CD8-positive, alpha-beta memory T cell (primary cell): ENCODE data around the gene AMZ1. TPM values are rescaled to one million over a fixed set of nuclear protein-coding genes. Genes with fewer than 3 reads are reported as not detected.

Experiments used
- CTCF ChIA-PET: fragments of 350-600 bp; sonication (Branson Sonifier 250); formaldehyde crosslinking; loops from one replicate; lab custom pipeline; 2021; ENCODE audit warnings: antibody characterized with exemption; lab: Charles Lee
- POLR2A ChIA-PET: fragments of 350-600 bp; sonication (Branson Sonifier 250); formaldehyde crosslinking; loops from one replicate; lab custom pipeline; 2021; ENCODE audit warnings: antibody characterized with exemption; lab: Charles Lee
- DNase-seq, 5 donors: peaks; one replicate each; pipeline versions ENCODE4 v3.0.0 to v3.0.0-alpha.2; 2020 to 2022; ENCODE audit warnings: mixed read lengths in 1 of 5
- H3K27ac ChIP-seq: one replicate; pipeline ENCODE4 v1.7.0; 2013; ENCODE audit warnings: low read depth, mild to moderate bottlenecking, low read length, moderate library complexity
- H3K27me3 ChIP-seq: 2 replicates; pipeline ENCODE4 v1.7.0; 2013; ENCODE audit warnings: low read length, mild to moderate bottlenecking; ENCODE audit not compliant: insufficient read depth, poor library complexity, severe bottlenecking
- H3K36me3 ChIP-seq: 2 replicates; pipeline ENCODE4 v1.7.0; 2013; ENCODE audit warnings: mild to moderate bottlenecking, low read length, moderate library complexity; ENCODE audit not compliant: insufficient read depth
- H3K4me1 ChIP-seq: 2 replicates; pipeline ENCODE4 v1.7.0; 2013; ENCODE audit warnings: mild to moderate bottlenecking, low read length, moderate library complexity; ENCODE audit not compliant: insufficient read depth
- H3K4me3 ChIP-seq: 2 replicates; pipeline ENCODE4 v1.7.0; 2013; ENCODE audit warnings: mild to moderate bottlenecking, low read length
- H3K9me3 ChIP-seq: 2 replicates; pipeline ENCODE4 v1.7.0; 2013; ENCODE audit warnings: mild to moderate bottlenecking, low read length
- H3K27ac Mint-ChIP-seq, 8 donors: one replicate each; pipeline ENCODE4 v1.8.0; 2020 to 2021; ENCODE audit warnings: mixed read lengths in 8 of 8, mild to moderate bottlenecking in 6 of 8, inconsistent platforms in 3 of 8, moderate library complexity in 3 of 8
- H3K27me3 Mint-ChIP-seq, 2 donors: one replicate each; pipeline ENCODE4 v1.8.0; 2020 to 2021; ENCODE audit warnings: mixed read lengths in 2 of 2, mild to moderate bottlenecking in 1 of 2, moderate library complexity in 1 of 2
- H3K36me3 Mint-ChIP-seq, 3 donors: one replicate each; pipeline ENCODE4 v1.8.0; 2020 to 2021; ENCODE audit warnings: mixed read lengths in 3 of 3, inconsistent platforms in 1 of 3, mild to moderate bottlenecking in 1 of 3
- H3K4me1 Mint-ChIP-seq, 3 donors: one replicate each; pipeline ENCODE4 v1.8.0; 2020 to 2021; ENCODE audit warnings: mixed read lengths in 3 of 3, inconsistent platforms in 1 of 3, mild to moderate bottlenecking in 1 of 3
- H3K4me3 Mint-ChIP-seq, 7 donors: one replicate each; pipeline ENCODE4 v1.8.0; 2020 to 2021; ENCODE audit warnings: mixed read lengths in 7 of 7, mild to moderate bottlenecking in 6 of 7, moderate library complexity in 4 of 7, inconsistent platforms in 2 of 7
- H3K9me3 Mint-ChIP-seq, 5 donors: one replicate each; pipeline ENCODE4 v1.8.0; 2020 to 2022; ENCODE audit warnings: mixed read lengths in 5 of 5, mild to moderate bottlenecking in 3 of 5, moderate library complexity in 2 of 5, inconsistent platforms in 1 of 5
- polyA plus RNA-seq: library from polyadenylated mRNA; unstranded; fragments of 300-500 nt; fragmentation: Illumina TruSeq; gene quantifications from one replicate; pipeline ENCODE4 v1.2.3, GENCODE V29; 2021
- total RNA-seq, 2 experiments: library from RNA; stranded (reverse); gene quantifications; one replicate each; pipeline ENCODE4 v1.2.3, GENCODE V29; 2021

AMZ1 gene
- total and polyA plus RNA-seq, 3 experiments from 2014 or later: 0.07 to 0.08 TPM; not detected in 1

- H3K4me1 ChIP-seq: peaks cover 69% of the 10 kb centered on the region
- peaks cover 0 to 4% of the 10 kb centered on the region in 2 donors for H3K27me3 Mint-ChIP-seq
- no peak overlapping the region for H3K4me3 ChIP-seq
- H3K27ac Mint-ChIP-seq: peak overlapping the region in 3 of 8 donors; percentile 37 to 55 (median 43)
- H3K9me3 ChIP-seq: no peaks in the 10 kb centered on the region
- CTCF ChIA-PET: interaction anchor here (3.4 to 7.8 kb wide), 2 partner anchors 14 to 43 kb away, joined by 14 to 126 read pairs; no protein-coding TSS in a partner anchor
- H3K27me3 ChIP-seq: no peaks in the 10 kb centered on the region
- peaks cover 54 to 79% (median 67%) of the 10 kb centered on the region in 3 donors for H3K4me1 Mint-ChIP-seq
- H3K4me3 Mint-ChIP-seq: peak overlapping the region in 1 of 7 donors; percentile 12
- POLR2A ChIA-PET: no interaction called here
- H3K36me3 Mint-ChIP-seq: no peaks in the 10 kb centered on the region
- no peaks in the 10 kb centered on the region for H3K36me3 ChIP-seq
- no peak overlapping the region for H3K27ac ChIP-seq
- H3K9me3 Mint-ChIP-seq: no peaks in the 10 kb centered on the region
- DNase-seq: no peak
Measured at GRCh38 chr7:2713370-2713769, 25.4 kb downstream of the AMZ1 start.

DNA sequence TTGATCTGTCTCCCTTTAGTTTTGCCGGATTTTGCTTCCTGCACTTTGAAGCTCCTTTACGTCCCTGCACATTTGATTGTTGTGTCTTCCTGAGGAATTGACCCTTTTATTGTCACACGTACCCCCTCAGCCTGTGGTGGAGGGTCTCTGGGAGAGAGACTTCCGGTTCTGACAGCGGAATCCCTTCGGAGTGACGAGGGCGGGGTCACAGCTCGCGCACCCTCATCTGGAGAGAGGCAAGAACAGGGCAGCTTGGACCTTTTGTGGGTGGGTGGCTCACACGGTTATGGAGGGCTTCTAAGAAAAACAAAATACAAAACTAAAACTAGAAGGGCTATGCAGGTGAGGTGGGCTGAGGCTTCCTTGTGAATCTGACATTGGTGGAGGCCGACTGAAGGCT is 26.0 kb downstream of the AMZ1 start:
- peaks cover 0 to 4% of the 10 kb centered on the region in 2 donors for H3K27me3 Mint-ChIP-seq
- peaks cover 58 to 84% (median 73%) of the 10 kb centered on the region in 3 donors for H3K4me1 Mint-ChIP-seq
- H3K9me3 ChIP-seq: no peaks in the 10 kb centered on the region
- H3K27me3 ChIP-seq: no peaks in the 10 kb centered on the region
- no peak for DNase-seq
- ChIA-PET CTCF (interaction anchor here (0.8 to 7.8 kb wide), 4 partner anchors 10 to 44 kb away, joined by 3 to 126 read pairs (median 8); no protein-coding TSS in a partner anchor), POLR2A (no interaction called here)
- H3K36me3 ChIP-seq: no peaks in the 10 kb centered on the region
- peak overlapping the region in 5 of 8 donors; percentile 6 to 84 (median 55) for H3K27ac Mint-ChIP-seq
- H3K9me3 Mint-ChIP-seq: no peaks in the 10 kb centered on the region
- peak overlapping the region in 1 of 7 donors; percentile 74 for H3K4me3 Mint-ChIP-seq
- H3K4me1 ChIP-seq: peaks cover 73% of the 10 kb centered on the region
- H3K27ac ChIP-seq: no peak overlapping the region
- no peaks in the 10 kb centered on the region for H3K36me3 Mint-ChIP-seq
- no peak overlapping the region for H3K4me3 ChIP-seq

GRCh38 chr7:2714636-2715035 is 26.6 kb downstream of the AMZ1 start:
- peaks cover 0 to 4% of the 10 kb centered on the region in 2 donors for H3K27me3 Mint-ChIP-seq

GRCh38 chr7:2715341-2716231 is 27.6 kb downstream of the AMZ1 start:
- no peaks in the 10 kb centered on the region for H3K36me3 Mint-ChIP-seq
- ChIA-PET CTCF (interaction anchor here (0.7 to 7.8 kb wide), 3 partner anchors 16 to 247 kb away, joined by 3 to 126 read pairs (median 14); no protein-coding TSS in a partner anchor), POLR2A (interaction anchor here (1.0 kb wide), 1 partner anchor 179 kb away, joined by 6 read pairs; no protein-coding TSS in a partner anchor)
- peak overlapping the region; percentile 9 for H3K4me3 ChIP-seq
- peak in 3 of 5 donors; percentile 56 to 71 (median 65) for DNase-seq
- H3K27me3 Mint-ChIP-seq: peaks cover 0 to 4% of the 10 kb centered on the region in 2 donors
- H3K9me3 ChIP-seq: no peaks in the 10 kb centered on the region
- H3K9me3 Mint-ChIP-seq: no peaks in the 10 kb centered on the region
- H3K27ac ChIP-seq: peak overlapping the region; percentile 0
- no peaks in the 10 kb centered on the region for H3K36me3 ChIP-seq
- H3K27ac Mint-ChIP-seq: peak overlapping the region in 7 of 8 donors; percentile 66 to 94 (median 84)
- peak overlapping the region; percentile 47 to 82 (median 66) for H3K4me3 Mint-ChIP-seq
- H3K27me3 ChIP-seq: no peaks in the 10 kb centered on the region
- peaks cover 53 to 81% (median 73%) of the 10 kb centered on the region in 3 donors for H3K4me1 Mint-ChIP-seq
- peaks cover 61% of the 10 kb centered on the region for H3K4me1 ChIP-seq

More at GRCh38 chr7:2714636-2715035, 26.6 kb downstream of the AMZ1 start:
- Histone ChIP-seq H3K9me3 (no peaks in the 10 kb centered on the region), H3K27me3 (no peaks in the 10 kb centered on the region), H3K4me3 (no peak overlapping the region), H3K36me3 (no peaks in the 10 kb centered on the region), H3K4me1 (peaks cover 71% of the 10 kb centered on the region), H3K27ac (no peak overlapping the region)
- H3K36me3 Mint-ChIP-seq: no peaks in the 10 kb centered on the region
- peak overlapping the region in 5 of 7 donors; percentile 6 to 75 (median 66) for H3K4me3 Mint-ChIP-seq
- ChIA-PET CTCF (interaction anchor here (0.7 to 7.8 kb wide), 5 partner anchors 10 to 246 kb away, joined by 3 to 126 read pairs (median 3); no protein-coding TSS in a partner anchor), POLR2A (interaction anchor here (0.6 kb wide), 1 partner anchor 264 kb away, joined by 5 read pairs; no protein-coding TSS in a partner anchor)
- H3K27ac Mint-ChIP-seq: peak overlapping the region in 6 of 8 donors; percentile 63 to 94 (median 86)
- H3K4me1 Mint-ChIP-seq: peaks cover 59 to 83% (median 75%) of the 10 kb centered on the region in 3 donors
- DNase-seq: no peak
- no peaks in the 10 kb centered on the region for H3K9me3 Mint-ChIP-seq

- H3K36me3 ChIP-seq: no peaks in the 10 kb centered on the region
- H3K4me1 ChIP-seq: peaks cover 52% of the 10 kb centered on the region
- H3K27ac ChIP-seq: peak overlapping the region; percentile 0
- H3K4me3 ChIP-seq: no peak overlapping the region
- CTCF ChIA-PET: interaction anchor here (1.4 to 3.4 kb wide), 3 partner anchors 17 to 264 kb away, joined by 4 to 14 read pairs (median 4); no protein-coding TSS in a partner anchor
- H3K9me3 ChIP-seq: no peaks in the 10 kb centered on the region
- no peak for DNase-seq
- H3K9me3 Mint-ChIP-seq: no peaks in the 10 kb centered on the region
- peaks cover 0 to 2% of the 10 kb centered on the region in 2 donors for H3K27me3 Mint-ChIP-seq
- peak overlapping the region in 2 of 7 donors; percentile 59 to 68 for H3K4me3 Mint-ChIP-seq
- H3K36me3 Mint-ChIP-seq: peaks cover 0 to 2% (median 2%) of the 10 kb centered on the region in 3 donors
- H3K27ac Mint-ChIP-seq: peak overlapping the region in 7 of 8 donors; percentile 19 to 94 (median 84)
- peaks cover 50 to 79% (median 70%) of the 10 kb centered on the region in 3 donors for H3K4me1 Mint-ChIP-seq
- no peaks in the 10 kb centered on the region for H3K27me3 ChIP-seq
- POLR2A ChIA-PET: interaction anchor here (1.0 kb wide), 1 partner anchor 178 kb away, joined by 6 read pairs; no protein-coding TSS in a partner anchor
Measured at GRCh38 chr7:2716488-2716887, 28.5 kb downstream of the AMZ1 start.

GRCh38 chr7:2716906-2717292 is 28.9 kb downstream of the AMZ1 start:
- H3K36me3 ChIP-seq: no peaks in the 10 kb centered on the region
- peaks cover 0 to 2% of the 10 kb centered on the region in 2 donors for H3K27me3 Mint-ChIP-seq
- no peak overlapping the region for H3K27ac ChIP-seq
- peaks cover 50 to 75% (median 69%) of the 10 kb centered on the region in 3 donors for H3K4me1 Mint-ChIP-seq
- no peak for DNase-seq
- H3K4me3 Mint-ChIP-seq: no peak overlapping the region
- no peaks in the 10 kb centered on the region for H3K9me3 Mint-ChIP-seq
- peaks cover 0 to 2% (median 2%) of the 10 kb centered on the region in 3 donors for H3K36me3 Mint-ChIP-seq
- ChIA-PET POLR2A (no interaction called here), CTCF (interaction anchor here (1.3 to 1.7 kb wide), 3 partner anchors 11 to 265 kb away, joined by 3 to 4 read pairs (median 4); no protein-coding TSS in a partner anchor)
- H3K4me1 ChIP-seq: peaks cover 48% of the 10 kb centered on the region
- H3K4me3 ChIP-seq: no peak overlapping the region
- H3K9me3 ChIP-seq: no peaks in the 10 kb centered on the region
- H3K27me3 ChIP-seq: no peaks in the 10 kb centered on the region
- H3K27ac Mint-ChIP-seq: peak overlapping the region in 3 of 8 donors; percentile 5 to 92 (median 36)
